HEK293T (cell line): ENCODE results near the gene RPSA.

Experiments used
- ARNT ChIP-seq: fragments of 450-650 bp; IDR thresholded peaks from 2 replicates; pipeline ENCODE4 v1.6.1; 2017; ENCODE audit warnings: mild to moderate bottlenecking
- BHLHE40 ChIP-seq: fragments of 450-650 bp; IDR thresholded peaks from 2 replicates; pipeline ENCODE4 v1.6.1; 2016; ENCODE audit warnings: mild to moderate bottlenecking, moderate library complexity, borderline replicate concordance
- ELF4 ChIP-seq: fragments of 450-650 bp; IDR thresholded peaks from 2 replicates; pipeline ENCODE4 v1.6.1; 2017; ENCODE audit warnings: antibody characterized with exemption
- FOXA1 ChIP-seq: fragments of 450-650 bp; IDR thresholded peaks from 2 replicates; pipeline ENCODE4 v1.6.1; 2016; ENCODE audit warnings: mild to moderate bottlenecking
- FOXK2 ChIP-seq: fragments of 450-650 bp; IDR thresholded peaks from 2 replicates; pipeline ENCODE4 v1.6.1; 2016; ENCODE audit warnings: mild to moderate bottlenecking
- FOXM1 ChIP-seq: fragments of 450-650 bp; IDR thresholded peaks from 2 replicates; pipeline ENCODE4 v1.6.1; 2017; ENCODE audit warnings: mild to moderate bottlenecking, borderline replicate concordance
- L3MBTL2 ChIP-seq: fragments of 450-650 bp; conservative IDR thresholded peaks from 2 replicates; pipeline ENCODE4 v1.6.1; 2016; ENCODE audit warnings: mild to moderate bottlenecking
- NFRKB ChIP-seq: fragments of 450-650 bp; IDR thresholded peaks from 2 replicates; pipeline ENCODE4 v1.6.1; 2016; ENCODE audit warnings: mild to moderate bottlenecking, moderate library complexity
- SP1 ChIP-seq: fragments of 450-650 bp; IDR thresholded peaks from 2 replicates; pipeline ENCODE4 v1.6.1; 2017
- SUZ12 ChIP-seq: fragments of 450-650 bp; IDR thresholded peaks from 2 replicates; pipeline ENCODE4 v1.6.1; 2016; ENCODE audit warnings: mild to moderate bottlenecking

- TF ChIP-seq ELF4 (no peak), L3MBTL2 (no peak), NFRKB (no peak), FOXM1 (no peak), FOXA1 (no peak), BHLHE40 (no peak), ARNT (no peak), FOXK2 (no peak), SUZ12 (no peak), SP1 (no peak)
Observed at GRCh38 chr3:39388741-39389248, 17.7 kb upstream of the RPSA start.
